NCI-H2227 treated with DMSO at 0.1 percent for 48 hours (cell line): ENCODE measurements around the gene CDC42EP1.

Experiments
- DNase-seq: peaks from one replicate; lab custom pipeline; 2025; lab: John Stamatoyannopoulos, UW

CDC42EP1 gene

GRCh38 chr22:37611207-37611606, 50.9 kb downstream of the CDC42EP1 start:
- DNase-seq, result no peak

- DNase-seq, result no peak
Observed at GRCh38 chr22:37616201-37617083, 56.2 kb downstream of the CDC42EP1 start.

GRCh38 chr22:37617431-37617830, 57.2 kb downstream of the CDC42EP1 start:
- DNase-seq, result no peak

GRCh38 chr22:37618072-37618656, 57.9 kb downstream of the CDC42EP1 start:
- DNase-seq, result no peak

GRCh38 chr22:37618674-37619073, 58.4 kb downstream of the CDC42EP1 start:
- no peak for DNase-seq
